Neural cell (in vitro differentiated cells): ENCODE measurements around the gene PPP6R1. TPM values are rescaled to one million over a fixed set of nuclear protein-coding genes. Genes with fewer than 3 reads are reported as not detected.

Experiments
- H2AFZ ChIP-seq: fragments of 200-600, 300-800 bp; sonication (generic), shearing (Covaris generic); 2 replicates; pipeline ENCODE4 v1.6.0; 2014; ENCODE audit warnings: low read depth, mild to moderate bottlenecking, antibody characterized with exemption, low read length, moderate library complexity
- H3F3A ChIP-seq: fragments of 200-600 bp; shearing (Covaris generic); 2 replicates; pipeline ENCODE4 v1.6.1; 2016; ENCODE audit warnings: mild to moderate bottlenecking, moderate library complexity, mixed read lengths, antibody characterized with exemption, low read length; ENCODE audit not compliant: insufficient read depth, poor library complexity, severe bottlenecking
- H3K27ac ChIP-seq: fragments of 200-600, 300-800 bp; sonication (generic), shearing (Covaris generic); 2 replicates; pipeline ENCODE4 v1.5.1; 2014; ENCODE audit warnings: mild to moderate bottlenecking, low read length, moderate library complexity
- H3K27me3 ChIP-seq: fragments of 300-800, 200-600 bp; sonication (generic), shearing (Covaris generic); 2 replicates; pipeline ENCODE4 v1.6.0; 2014; ENCODE audit warnings: mild to moderate bottlenecking, low read depth, low read length, moderate library complexity; ENCODE audit not compliant: insufficient read depth
- H3K36me3 ChIP-seq: fragments of 300-800, 200-600 bp; sonication (generic), shearing (Covaris generic); 2 replicates; pipeline ENCODE4 v1.5.1; 2014; ENCODE audit warnings: mild to moderate bottlenecking, antibody characterized with exemption, low read length, moderate library complexity; ENCODE audit not compliant: insufficient read depth
- H3K4me2 ChIP-seq: fragments of 300-800, 200-600 bp; sonication (generic), shearing (Covaris generic); 2 replicates; pipeline ENCODE4 v1.6.0; 2014; ENCODE audit warnings: mild to moderate bottlenecking, low read length
- H3K4me3 ChIP-seq: fragments of 300-800, 200-600 bp; sonication (generic), shearing (Covaris generic); 2 replicates; pipeline ENCODE4 v1.5.1; 2014; ENCODE audit warnings: mild to moderate bottlenecking, low read length, moderate library complexity
- H3K79me2 ChIP-seq: fragments of 200-600 bp; shearing (Covaris generic); replicated peaks from 2 replicates; pipeline ENCODE4 v1.6.0; 2014; ENCODE audit warnings: mild to moderate bottlenecking, low read length, moderate library complexity; ENCODE audit not compliant: insufficient read depth
- H3K9ac ChIP-seq: fragments of 300-800, 200-600 bp; sonication (generic), shearing (Covaris generic); 2 replicates; pipeline ENCODE4 v1.6.1; 2016; ENCODE audit warnings: mild to moderate bottlenecking, low read length, mixed read lengths
- H3K9me2 ChIP-seq: fragments of 200-600 bp; shearing (Covaris generic); 2 replicates; pipeline ENCODE4 v1.6.1; 2016; ENCODE audit warnings: mild to moderate bottlenecking, low read length, mixed read lengths; ENCODE audit not compliant: insufficient read depth
- H3K9me3 ChIP-seq: fragments of 200-600, 300-800 bp; sonication (generic), shearing (Covaris generic); 2 replicates; pipeline ENCODE4 v1.6.1; 2016; ENCODE audit warnings: mild to moderate bottlenecking, mixed run types, low read length, moderate library complexity, mixed read lengths
- H4K20me1 ChIP-seq: fragments of 200-600 bp; shearing (Covaris generic); 2 replicates; pipeline ENCODE4 v1.6.1; 2016; ENCODE audit warnings: mild to moderate bottlenecking, mixed run types; ENCODE audit not compliant: insufficient read depth
- EP300 ChIP-seq: fragments of 450-650 bp; conservative IDR thresholded peaks from 2 replicates; pipeline ENCODE4 v1.6.1; 2014; ENCODE audit warnings: antibody characterized with exemption, mild to moderate bottlenecking, moderate library complexity; ENCODE audit not compliant: poor library complexity, severe bottlenecking
- EZH2 ChIP-seq: fragments of 200-600, 300-800 bp; shearing (Covaris generic), sonication (generic); IDR thresholded peaks from 2 replicates; pipeline ENCODE4 v1.6.1; 2014; ENCODE audit warnings: antibody characterized with exemption, low read length, borderline replicate concordance, mild to moderate bottlenecking; ENCODE audit not compliant: insufficient read depth, poor library complexity, severe bottlenecking
- MXI1 ChIP-seq: fragments of 450-650 bp; conservative IDR thresholded peaks from 2 replicates; pipeline ENCODE4 v1.6.1; 2014; ENCODE audit warnings: antibody characterized with exemption, mild to moderate bottlenecking; ENCODE audit not compliant: poor library complexity, severe bottlenecking
- POLR2AphosphoS5 ChIP-seq: IDR thresholded peaks from 2 replicates; pipeline ENCODE4 v1.6.1; 2012
- RAD21 ChIP-seq: fragments of 450-650 bp; conservative IDR thresholded peaks from 2 replicates; pipeline ENCODE4 v1.6.1; 2014; ENCODE audit warnings: antibody characterized with exemption, mild to moderate bottlenecking, moderate library complexity
- REST ChIP-seq: IDR thresholded peaks from 2 replicates; pipeline ENCODE4 v1.6.1; 2012; ENCODE audit warnings: borderline replicate concordance
- SMC3 ChIP-seq: fragments of 450-650 bp; conservative IDR thresholded peaks from 2 replicates; pipeline ENCODE4 v1.6.1; 2014; ENCODE audit warnings: antibody characterized with exemption, mild to moderate bottlenecking, moderate library complexity; ENCODE audit not compliant: poor library complexity
- TAF1 ChIP-seq: IDR thresholded peaks from 2 replicates; pipeline ENCODE4 v1.6.1; 2012; ENCODE audit warnings: low read depth
- polyA plus RNA-seq: library from polyadenylated mRNA; depleted of rRNA; stranded (reverse); fragments of >200 nt; gene quantifications from 2 replicates; pipeline ENCODE4 v1.2.3, GENCODE V29; 2014
- TF ChIP-seq, protein P1 (sequence below): fragments of 450-650 bp; IDR thresholded peaks from 2 replicates; pipeline ENCODE4 v1.5.1; 2014; ENCODE audit warnings: antibody characterized with exemption, mild to moderate bottlenecking, moderate library complexity; ENCODE audit not compliant: poor library complexity, severe bottlenecking

The PPP6R1 gene
- polyA plus RNA-seq, 1 donor from 2014 or later, result 20.0 TPM

- Histone ChIP-seq H3K9ac (no peak overlapping the region), H3K4me2 (no peak overlapping the region), H3K27ac (no peak overlapping the region), H3K27me3 (no peaks in the 10 kb centered on the region), H3F3A (no peaks in the 10 kb centered on the region), H3K36me3 (no peaks in the 10 kb centered on the region), H3K79me2 (no peaks in the 10 kb centered on the region), H3K9me2 (no peaks in the 10 kb centered on the region), H4K20me1 (no peaks in the 10 kb centered on the region), H2AFZ (no peak overlapping the region), H3K9me3 (no peaks in the 10 kb centered on the region), H3K4me3 (no peak overlapping the region)
- TF ChIP-seq MXI1 (no peak), RAD21 (no peak), SMC3 (no peak), POLR2AphosphoS5 (no peak), EP300 (no peak), TAF1 (no peak), EZH2 (no peak), REST (no peak)
- TF ChIP-seq, protein P1, sequence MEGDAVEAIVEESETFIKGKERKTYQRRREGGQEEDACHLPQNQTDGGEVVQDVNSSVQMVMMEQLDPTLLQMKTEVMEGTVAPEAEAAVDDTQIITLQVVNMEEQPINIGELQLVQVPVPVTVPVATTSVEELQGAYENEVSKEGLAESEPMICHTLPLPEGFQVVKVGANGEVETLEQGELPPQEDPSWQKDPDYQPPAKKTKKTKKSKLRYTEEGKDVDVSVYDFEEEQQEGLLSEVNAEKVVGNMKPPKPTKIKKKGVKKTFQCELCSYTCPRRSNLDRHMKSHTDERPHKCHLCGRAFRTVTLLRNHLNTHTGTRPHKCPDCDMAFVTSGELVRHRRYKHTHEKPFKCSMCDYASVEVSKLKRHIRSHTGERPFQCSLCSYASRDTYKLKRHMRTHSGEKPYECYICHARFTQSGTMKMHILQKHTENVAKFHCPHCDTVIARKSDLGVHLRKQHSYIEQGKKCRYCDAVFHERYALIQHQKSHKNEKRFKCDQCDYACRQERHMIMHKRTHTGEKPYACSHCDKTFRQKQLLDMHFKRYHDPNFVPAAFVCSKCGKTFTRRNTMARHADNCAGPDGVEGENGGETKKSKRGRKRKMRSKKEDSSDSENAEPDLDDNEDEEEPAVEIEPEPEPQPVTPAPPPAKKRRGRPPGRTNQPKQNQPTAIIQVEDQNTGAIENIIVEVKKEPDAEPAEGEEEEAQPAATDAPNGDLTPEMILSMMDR, result no peak
Measured at GRCh38 chr19:55304279-55304978, 45.6 kb upstream of the PPP6R1 start.

- no peaks in the 10 kb centered on the region for H3K79me2 ChIP-seq
- no peaks in the 10 kb centered on the region for H3F3A ChIP-seq
- no peaks in the 10 kb centered on the region for H3K9me2 ChIP-seq
- H3K27ac ChIP-seq, result no peak overlapping the region
- H3K9ac ChIP-seq, result no peak overlapping the region
- H4K20me1 ChIP-seq, result no peaks in the 10 kb centered on the region
- no peaks in the 10 kb centered on the region for H3K27me3 ChIP-seq
- no peaks in the 10 kb centered on the region for H3K36me3 ChIP-seq
- no peak overlapping the region for H3K4me3 ChIP-seq
- no peak overlapping the region for H3K4me2 ChIP-seq
- H2AFZ ChIP-seq, result no peak overlapping the region
- no peak for TF ChIP-seq SMC3
- no peak for TF ChIP-seq TAF1
- no peak for TF ChIP-seq RAD21
- no peak for TF ChIP-seq MXI1
- TF ChIP-seq, protein P1, result no peak
- TF ChIP-seq EZH2, result no peak
- no peak for TF ChIP-seq EP300
- TF ChIP-seq POLR2AphosphoS5, result no peak
- no peak for TF ChIP-seq REST
- no peaks in the 10 kb centered on the region for H3K9me3 ChIP-seq
Measured at GRCh38 chr19:55303477-55303876, 44.7 kb upstream of the PPP6R1 start.
